OCI-M2 (cell line): Measurements from ENCODE around the gene C13orf42.

Experiments
- DNase-seq: peaks from one replicate; lab custom pipeline; 2025; ENCODE audit not compliant: unreplicated experiment; lab: John Stamatoyannopoulos, UW

Gene C13orf42

GRCh38 chr13:51111174-51111573 is at the start of gene C13orf42:
Gene C13orf42, minus strand, starts transcription at chr13:51111274. Its CDS starts 65 bp downstream, at chr13:51111209.
- no peak for DNase-seq

GRCh38 chr13:51158880-51159518 is 47.9 kb upstream of the C13orf42 start:
- no peak for DNase-seq

GRCh38 chr13:51158365-51158764 is 47.3 kb upstream of the C13orf42 start:
- no peak for DNase-seq

- no peak for DNase-seq
Measured at GRCh38 chr13:51156648-51157047, 45.6 kb upstream of the C13orf42 start.

GRCh38 chr13:51155776-51156515 is 44.9 kb upstream of the C13orf42 start:
- DNase-seq: no peak

GRCh38 chr13:51155161-51155560 is 44.1 kb upstream of the C13orf42 start:
- DNase-seq: no peak

GRCh38 chr13:51154029-51154555 is 43.0 kb upstream of the C13orf42 start:
- DNase-seq: no peak

- no peak for DNase-seq
Measured at GRCh38 chr13:51153527-51153926, 42.5 kb upstream of the C13orf42 start.

GRCh38 chr13:51152701-51153100 is 41.6 kb upstream of the C13orf42 start:
- no peak for DNase-seq

- no peak for DNase-seq
Measured at GRCh38 chr13:51151463-51151862, 40.4 kb upstream of the C13orf42 start.

GRCh38 chr13:51148952-51149573 is 38.0 kb upstream of the C13orf42 start:
- DNase-seq: no peak

GRCh38 chr13:51148223-51148951 is 37.3 kb upstream of the C13orf42 start:
- DNase-seq: no peak

GRCh38 chr13:51147732-51148131 is 36.7 kb upstream of the C13orf42 start:
- DNase-seq: no peak

GRCh38 chr13:51146667-51147066 is 35.6 kb upstream of the C13orf42 start:
- no peak for DNase-seq

- no peak for DNase-seq
Measured at GRCh38 chr13:51137250-51137649, 26.2 kb upstream of the C13orf42 start.

- DNase-seq: no peak
Measured at GRCh38 chr13:51136276-51136980, 25.4 kb upstream of the C13orf42 start.

GRCh38 chr13:51134763-51135365 is 23.8 kb upstream of the C13orf42 start:
- DNase-seq: no peak

GRCh38 chr13:51130348-51130747 is 19.3 kb upstream of the C13orf42 start:
- DNase-seq: no peak

GRCh38 chr13:51125495-51126226 is 14.6 kb upstream of the C13orf42 start:
- no peak for DNase-seq
